K562 (cell line): Measurements from ENCODE around the gene GABARAP. TPM values are rescaled to one million over a fixed set of nuclear protein-coding genes. Genes with fewer than 3 reads are reported as not detected.

Experiments
- ATAC-seq: fragments of 200-7000 bp; cut with Tn5 transposase; 3 replicates; pipeline ENCODE4 v1.9.1; 2020; ENCODE audit warnings: moderate library complexity
- BruUV-seq: library from RNA; stranded (reverse); fragments of 400-500 nt; replicated peaks from 2 replicates; lab custom pipeline; 2021; lab: Mats Ljungman, UMichigan
- CTCF ChIA-PET: fragments of 300-600 bp; formaldehyde crosslinking; extraction: SDS; loops from one replicate; lab custom pipeline; 2021; ENCODE audit warnings: low intra/inter-chr PET ratio; lab: Yijun Ruan, JAX
- POLR2A ChIA-PET: fragments of 300-600, 350-650 bp; sonication (Branson Sonifier 250); formaldehyde crosslinking; extraction: SDS; loops from one replicate; lab custom pipeline; 2021; ENCODE audit warnings: antibody characterized with exemption, inconsistent platforms; lab: Yijun Ruan, JAX
- DNase-seq, 4 experiments: peaks; one replicate each; pipeline versions ENCODE4 v3.0.0 to v3.0.0-alpha.2; 2011 to 2018; ENCODE audit warnings: low spot score in 3 of 4, mixed read lengths in 3 of 4; ENCODE audit errors: extremely low read depth in 1 of 4
- FAIRE-seq: peaks from 2 replicates; lab custom pipeline; 2011; peaks lifted over from hg19 to GRCh38; lab: Jason Lieb, UNC
- H2AFZ ChIP-seq: 2 replicates; pipeline ENCODE4 v1.6.0; 2011; ENCODE audit warnings: low read depth, low read length, control low read depth, inconsistent platforms
- H3K27ac ChIP-seq: fragments of 200-600 bp; 3 replicates; pipeline ENCODE4 v1.8.0; 2011; ENCODE audit warnings: low read depth, mild to moderate bottlenecking, control low read depth, inconsistent platforms, low read length, moderate library complexity, mixed read lengths; ENCODE audit errors: extremely low read depth
- H3K27me3 ChIP-seq, 2 experiments: fragments of 300-600 bp in 1 of 2; 2 replicates in 1 of 2; 3 replicates in 1 of 2; pipeline versions ENCODE4 v1.6.0 to v1.8.0; 2011; ENCODE audit warnings: inconsistent platforms in 2 of 2, low read length in 2 of 2, mild to moderate bottlenecking in 1 of 2, mixed read lengths in 1 of 2, moderate library complexity in 1 of 2; ENCODE audit not compliant: control insufficient read depth in 2 of 2, insufficient read depth in 2 of 2
- H3K36me3 ChIP-seq: fragments of 300-600 bp; 3 replicates; pipeline ENCODE4 v1.8.0; 2011; ENCODE audit warnings: mild to moderate bottlenecking, low read length, inconsistent platforms; ENCODE audit not compliant: control insufficient read depth, insufficient read depth
- H3K4me1 ChIP-seq, 2 experiments: fragments of 200-600 bp in 1 of 2; replicated peaks in 1 of 2; 2 replicates in 1 of 2; 3 replicates in 1 of 2; pipeline versions ENCODE4 v1.5.1 to v1.8.0; 2011; ENCODE audit warnings: inconsistent platforms in 2 of 2, low read length in 2 of 2, mild to moderate bottlenecking in 1 of 2, mixed read lengths in 1 of 2, moderate library complexity in 1 of 2; ENCODE audit not compliant: control insufficient read depth in 2 of 2, insufficient read depth in 2 of 2
- H3K4me2 ChIP-seq: 2 replicates; pipeline ENCODE4 v1.6.1; 2011; ENCODE audit warnings: low read length, control low read depth, inconsistent platforms, mixed read lengths; ENCODE audit not compliant: insufficient read depth
- H3K4me3 ChIP-seq: fragments of 200-600 bp; sonication (generic), shearing (Covaris generic); 2 replicates; pipeline ENCODE4 v1.5.1; 2016; ENCODE audit warnings: control low read depth, inconsistent platforms
- H3K79me2 ChIP-seq: fragments of 200-600 bp; 3 replicates; pipeline ENCODE4 v1.8.0; 2011; ENCODE audit warnings: low read length, inconsistent platforms; ENCODE audit not compliant: control insufficient read depth, insufficient read depth
- H3K9ac ChIP-seq, 2 experiments: 2 replicates each; pipeline versions ENCODE4 v1.6.0 to v1.6.1; 2011; ENCODE audit warnings: low read depth in 2 of 2, low read length in 2 of 2, control low read depth in 1 of 2, inconsistent platforms in 1 of 2, mild to moderate bottlenecking in 1 of 2, mixed read lengths in 1 of 2; ENCODE audit not compliant: insufficient read depth in 1 of 2
- H3K9me1 ChIP-seq: one replicate; pipeline ENCODE4 v1.6.0; 2011; ENCODE audit warnings: inconsistent platforms, mild to moderate bottlenecking, low read length, moderate library complexity; ENCODE audit not compliant: control insufficient read depth, insufficient read depth
- H3K9me3 ChIP-seq: replicated peaks from 2 replicates; pipeline ENCODE4 v1.5.1; 2011; ENCODE audit warnings: low read depth, low read length, inconsistent platforms; ENCODE audit not compliant: control insufficient read depth, insufficient read depth
- H4K20me1 ChIP-seq: replicated peaks from 2 replicates; pipeline ENCODE4 v1.6.1; 2011; ENCODE audit warnings: low read length, inconsistent platforms, mixed read lengths; ENCODE audit not compliant: control insufficient read depth, insufficient read depth
- CCNT2 ChIP-seq: IDR thresholded peaks from 2 replicates; pipeline ENCODE4 v1.6.1; 2011; ENCODE audit warnings: borderline replicate concordance, low read depth, mild to moderate bottlenecking, moderate library complexity, mixed read lengths, low read length; ENCODE audit not compliant: insufficient read length; ENCODE audit errors: extremely low read depth
- CEBPG ChIP-seq, 3 experiments: fragments of 200-800 bp in 1 of 3; sonication (Bioruptor generic) in 1 of 3; sonication (generic) in 1 of 3; formaldehyde crosslinking in 1 of 3; IDR thresholded peaks in 2 of 3; conservative IDR thresholded peaks in 1 of 3; 2 replicates each; pipeline versions ENCODE4 v1.6.1 to v1.8.0; 2016 to 2022; ENCODE audit warnings: missing compliant biosample characterization in 2 of 3, missing genetic modification characterization in 2 of 3, mild to moderate bottlenecking in 1 of 3, missing genetic modification reagents in 1 of 3
- HDAC2 ChIP-seq: fragments of 450-650 bp; IDR thresholded peaks from 2 replicates; pipeline ENCODE4 v1.6.1; 2016; ENCODE audit warnings: mild to moderate bottlenecking
- MTA3 ChIP-seq: fragments of 450-650 bp; formaldehyde crosslinking; IDR thresholded peaks from 2 replicates; pipeline ENCODE4 v1.6.1; 2017; ENCODE audit warnings: mild to moderate bottlenecking, borderline replicate concordance
- REST ChIP-seq, 2 experiments: fragments of 450-650 bp; formaldehyde crosslinking in 1 of 2; IDR thresholded peaks; 2 replicates each; pipeline versions ENCODE4 v1.4.0 to v1.6.1; 2014 to 2020; ENCODE audit warnings: mild to moderate bottlenecking in 2 of 2, borderline replicate concordance in 1 of 2, low read depth in 1 of 2
- ZNF212 ChIP-seq: fragments of 450-650 bp; formaldehyde crosslinking; IDR thresholded peaks from 2 replicates; pipeline ENCODE4 v1.4.0; 2020; ENCODE audit warnings: mild to moderate bottlenecking
- WGBS: fragments of 100-300 bp; shearing (Covaris generic); methylation state at CpG from one replicate; pipeline ENCODE4 v1.1.6; 2016; ENCODE audit warnings: low coverage, mixed read lengths; ENCODE audit not compliant: insufficient coverage; ENCODE audit errors: missing lambda C conversion rate; 5-methylcytosine and 5-hydroxymethylcytosine counted together
- in situ Hi-C: fragments of 300-500 bp; cut with MboI; formaldehyde crosslinking; loops from 4 replicates; pipeline ENCODE4 v1.15.0; 2018; ENCODE audit warnings: inconsistent platforms, mixed read lengths
- intact Hi-C: fragments of 100-400 bp; cut with micrococcal nuclease; formaldehyde crosslinking; loops from 2 replicates; pipeline ENCODE4 v1.14.2; 2022
- polyA plus RNA-seq, 8 experiments: library from polyadenylated mRNA; depleted of rRNA in 4 of 8; stranded (reverse) in 5 of 8; unstranded in 3 of 8; fragments of >200 nt; fragmentation: Nextera tagmentation in 2 of 8; fragmentation: Illumina TruSeq in 1 of 8; extraction: Ambion mirVana in 2 of 8; extraction: Trizol in 1 of 8; gene quantifications; 2 replicates each; pipeline versions ENCODE4 v1.2.1 to v1.2.3, GENCODE V29; 2011 to 2014; ENCODE audit warnings: inconsistent platforms in 1 of 8, missing spikeins in 1 of 8
- total RNA-seq, 7 experiments: library from RNA; depleted of rRNA in 6 of 7; stranded (reverse); fragments of >200 nt in 6 of 7; fragmentation: Illumina TruSeq in 2 of 7; extraction: Trizol in 2 of 7; gene quantifications; 2 replicates each; pipeline versions ENCODE4 v1.2.1 to v1.2.3, GENCODE V29; 2011 to 2021; ENCODE audit warnings: low replicate concordance in 1 of 7

Gene GABARAP
- total and polyA plus RNA-seq, 9 of the 15 experiments (the other 6 are each of a cell fraction or from before 2014, with no cell fraction given), result 47.5 to 373 (median 152) TPM

- POLR2A ChIA-PET, result interaction anchor here (0.6 kb wide), 2 partner anchors 16 to 195 kb away, joined by 3 to 4 read pairs; no protein-coding TSS in a partner anchor
- ATAC-seq (no peak), FAIRE-seq (no peak), DNase-seq (no peak)
- intact Hi-C loops, result no loop called here
- CTCF ChIA-PET, result no interaction called here
- H3K9me3 ChIP-seq, result no peaks in the 10 kb centered on the region
- H2AFZ ChIP-seq, result no peak overlapping the region
- WGBS, result 73% methylated on average over 4 of the region's 9 CpGs
- in situ Hi-C loops, result no loop called here
- peaks cover 7 to 41% of the 10 kb centered on the region in 2 experiments; a peak in 4 of 5 replicates for H3K4me1 ChIP-seq
- no TSS peak for BruUV-seq
- H3K27ac ChIP-seq, result no peak overlapping the region
- H3K9me1 ChIP-seq, result no peaks in the 10 kb centered on the region
- no peaks in the 10 kb centered on the region; the same call in 2 of the 3 replicates for H3K36me3 ChIP-seq
- no peak overlapping the region for H3K9ac ChIP-seq
- no peak overlapping the region for H3K4me3 ChIP-seq
- peaks cover 3% of the 10 kb centered on the region; the same call in 1 of the 2 replicates for H4K20me1 ChIP-seq
- no peak overlapping the region for H3K4me2 ChIP-seq
- peaks cover 14% of the 10 kb centered on the region; the same call in 2 of the 3 replicates for H3K79me2 ChIP-seq
- TF ChIP-seq CCNT2, result no peak
- no peak for TF ChIP-seq MTA3
- TF ChIP-seq ZNF212, result no peak
- TF ChIP-seq CEBPG (CRISPR knock-in tag; IDR thresholded peaks at IDR 0.05), result no peak
- TF ChIP-seq CEBPG (tag; conservative IDR thresholded peaks at IDR 0.05 in 1 of 2, IDR thresholded peaks at IDR 0.05 in 1 of 2), result no peak
- no peak for TF ChIP-seq REST (IDR thresholded peaks at IDR 0.05; ENCODE audit: borderline replicate concordance)
- no peak for TF ChIP-seq REST (CRISPR knock-in tag; IDR thresholded peaks at IDR 0.05; ENCODE audit: low read depth)
- TF ChIP-seq HDAC2, result no peak
- no peaks in the 10 kb centered on the region for H3K27me3 ChIP-seq
These were observed 33.3 kb downstream of the GABARAP start for GRCh38 chr17:7208754-7209460.
